HEK293 (cell line): ENCODE measurements around the gene MUC5B.

Experiments
- FEZF1 ChIP-seq: fragments of 450-650 bp; formaldehyde crosslinking; IDR thresholded peaks from 2 replicates; pipeline ENCODE4 v1.5.1; 2016; ENCODE audit warnings: missing biosample characterization, missing genetic modification characterization
- GLI2 ChIP-seq: fragments of 450-650 bp; formaldehyde crosslinking; IDR thresholded peaks from 2 replicates; pipeline ENCODE4; 2017; ENCODE audit warnings: missing biosample characterization, missing genetic modification characterization, low read depth, borderline replicate concordance
- GLI4 ChIP-seq: fragments of 450-650 bp; formaldehyde crosslinking; IDR thresholded peaks from 2 replicates; pipeline ENCODE4 v1.5.1; 2016; ENCODE audit warnings: missing biosample characterization, missing genetic modification characterization
- HOXA7 ChIP-seq: sonication (generic); formaldehyde crosslinking; IDR thresholded peaks from 2 replicates; pipeline ENCODE4 v1.8.1; 2022; ENCODE audit warnings: missing genetic modification reagents, borderline replicate concordance
- OSR2 ChIP-seq: fragments of 450-650 bp; formaldehyde crosslinking; IDR thresholded peaks from 2 replicates; pipeline ENCODE4 v1.5.1; 2016; ENCODE audit warnings: missing biosample characterization, missing genetic modification characterization
- SCRT1 ChIP-seq: fragments of 450-650 bp; formaldehyde crosslinking; IDR thresholded peaks from 2 replicates; pipeline ENCODE4 v1.5.1; 2016; ENCODE audit warnings: missing biosample characterization, missing genetic modification characterization, borderline replicate concordance
- SP2 ChIP-seq: fragments of 450-650 bp; formaldehyde crosslinking; IDR thresholded peaks from 2 replicates; pipeline ENCODE4 v1.5.1; 2016; ENCODE audit warnings: missing biosample characterization, missing genetic modification characterization
- SP7 ChIP-seq: fragments of 450-650 bp; formaldehyde crosslinking; IDR thresholded peaks from 2 replicates; pipeline ENCODE4 v1.5.1; 2016; ENCODE audit warnings: missing biosample characterization, missing genetic modification characterization
- TRIM28 ChIP-seq: IDR thresholded peaks from 2 replicates; pipeline ENCODE4 v1.6.1; 2011; ENCODE audit warnings: low read length, control low read depth, borderline replicate concordance
- WT1 ChIP-seq: fragments of 450-650 bp; formaldehyde crosslinking; IDR thresholded peaks from 2 replicates; pipeline ENCODE4 v1.5.1; 2016; ENCODE audit warnings: missing biosample characterization, missing genetic modification characterization
- ZBTB20 ChIP-seq: fragments of 450-650 bp; formaldehyde crosslinking; IDR thresholded peaks from 2 replicates; pipeline ENCODE4 v1.5.1; 2016; ENCODE audit warnings: missing biosample characterization, missing genetic modification characterization
- ZBTB7A ChIP-seq: fragments of 450-650 bp; formaldehyde crosslinking; IDR thresholded peaks from 2 replicates; pipeline ENCODE4 v1.5.1; 2016; ENCODE audit warnings: low read depth, missing biosample characterization, missing genetic modification characterization
- ZFP69B ChIP-seq: fragments of 450-650 bp; formaldehyde crosslinking; IDR thresholded peaks from 2 replicates; pipeline ENCODE4 v1.5.1; 2016; ENCODE audit warnings: missing biosample characterization, missing genetic modification characterization
- ZNF10 ChIP-seq: fragments of 450-650 bp; formaldehyde crosslinking; IDR thresholded peaks from 2 replicates; pipeline ENCODE4 v1.5.1; 2017; ENCODE audit warnings: missing biosample characterization, missing genetic modification characterization
- ZNF175 ChIP-seq: fragments of 450-650 bp; formaldehyde crosslinking; IDR thresholded peaks from 2 replicates; pipeline ENCODE4 v1.5.1; 2016; ENCODE audit warnings: missing biosample characterization, missing genetic modification characterization
- ZNF24 ChIP-seq: fragments of 450-650 bp; formaldehyde crosslinking; IDR thresholded peaks from 2 replicates; pipeline ENCODE4 v1.5.1; 2016; ENCODE audit warnings: missing biosample characterization, missing genetic modification characterization
- ZNF248 ChIP-seq: fragments of 450-650 bp; formaldehyde crosslinking; IDR thresholded peaks from 2 replicates; pipeline ENCODE4 v1.5.1; 2017; ENCODE audit warnings: missing biosample characterization, missing genetic modification characterization
- ZNF292 ChIP-seq: fragments of 450-650 bp; formaldehyde crosslinking; IDR thresholded peaks from 2 replicates; pipeline ENCODE4 v1.5.1; 2016; ENCODE audit warnings: low read depth, missing biosample characterization, missing genetic modification characterization, borderline replicate concordance
- ZNF37A ChIP-seq: fragments of 450-650 bp; IDR thresholded peaks from 2 replicates; pipeline ENCODE4 v1.5.1; 2018; ENCODE audit warnings: missing biosample characterization, missing genetic modification characterization
- ZNF423 ChIP-seq: fragments of 450-650 bp; formaldehyde crosslinking; IDR thresholded peaks from 2 replicates; pipeline ENCODE4 v1.5.1; 2016; ENCODE audit warnings: missing biosample characterization, missing genetic modification characterization
- ZNF501 ChIP-seq: fragments of 450-650 bp; formaldehyde crosslinking; IDR thresholded peaks from 2 replicates; pipeline ENCODE4 v1.5.1; 2016; ENCODE audit warnings: missing biosample characterization, missing genetic modification characterization
- ZNF514 ChIP-seq: fragments of 450-650 bp; formaldehyde crosslinking; IDR thresholded peaks from 2 replicates; pipeline ENCODE4 v1.5.1; 2016; ENCODE audit warnings: missing biosample characterization, missing genetic modification characterization
- ZNF530 ChIP-seq: fragments of 450-650 bp; formaldehyde crosslinking; IDR thresholded peaks from 2 replicates; pipeline ENCODE4 v1.5.1; 2016; ENCODE audit warnings: low read depth, missing biosample characterization, missing genetic modification characterization
- ZNF544 ChIP-seq: fragments of 450-650 bp; formaldehyde crosslinking; IDR thresholded peaks from 2 replicates; pipeline ENCODE4 v1.5.0; 2017; ENCODE audit warnings: missing biosample characterization, missing genetic modification characterization
- ZNF555 ChIP-seq: fragments of 450-650 bp; formaldehyde crosslinking; conservative IDR thresholded peaks from 2 replicates; pipeline ENCODE4 v1.5.1; 2017; ENCODE audit warnings: missing biosample characterization, mild to moderate bottlenecking, missing genetic modification characterization, inconsistent platforms
- ZNF670 ChIP-seq: fragments of 450-650 bp; formaldehyde crosslinking; IDR thresholded peaks from 2 replicates; pipeline ENCODE4 v1.5.1; 2016; ENCODE audit warnings: missing biosample characterization, missing genetic modification characterization, low read depth
- ZNF843 ChIP-seq: fragments of 450-650 bp; formaldehyde crosslinking; IDR thresholded peaks from 2 replicates; pipeline ENCODE4 v1.5.1; 2016; ENCODE audit warnings: missing biosample characterization, missing genetic modification characterization
- TF ChIP-seq, protein P1 (sequence below): fragments of 450-650 bp; formaldehyde crosslinking; IDR thresholded peaks from 2 replicates; pipeline ENCODE4 v1.5.1; 2017; ENCODE audit warnings: missing biosample characterization, missing genetic modification characterization
- TF ChIP-seq, protein P2 (sequence below): fragments of 450-650 bp; formaldehyde crosslinking; IDR thresholded peaks from 2 replicates; pipeline ENCODE4 v1.5.1; 2016; ENCODE audit warnings: missing biosample characterization, missing genetic modification characterization
- TF ChIP-seq, protein P3 (sequence below): fragments of 450-650 bp; formaldehyde crosslinking; IDR thresholded peaks from 2 replicates; pipeline ENCODE4 v1.5.1; 2016; ENCODE audit warnings: missing biosample characterization, missing genetic modification characterization
- TF ChIP-seq, protein P4 (sequence below): fragments of 450-650 bp; formaldehyde crosslinking; IDR thresholded peaks from 2 replicates; pipeline ENCODE4 v1.5.1; 2017; ENCODE audit warnings: missing biosample characterization, missing genetic modification characterization
- TF ChIP-seq, protein P5 (sequence below): fragments of 450-650 bp; formaldehyde crosslinking; IDR thresholded peaks from 2 replicates; pipeline ENCODE4 v1.5.1; 2016; ENCODE audit warnings: missing biosample characterization, missing genetic modification characterization

The MUC5B gene

DNA sequence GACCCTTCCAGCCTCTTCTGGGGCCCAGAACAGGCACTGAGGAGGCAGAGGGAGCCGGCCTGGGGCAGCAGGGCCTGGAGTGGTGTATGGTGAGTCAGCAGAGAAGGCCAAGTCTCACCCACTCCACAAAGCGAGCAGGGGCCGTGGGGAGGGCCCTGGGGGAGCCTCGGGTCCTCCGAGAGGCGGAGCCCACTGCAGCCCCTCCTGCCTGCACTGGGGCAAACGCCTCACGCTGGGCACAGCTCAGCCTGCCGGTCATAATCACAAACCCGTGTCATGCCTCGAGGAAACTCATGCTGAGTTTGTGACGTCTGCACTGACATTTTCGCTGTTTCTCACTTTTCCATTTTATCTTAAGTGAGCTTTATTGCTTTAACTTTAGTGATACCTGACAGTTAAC, 48.1 kb downstream of the MUC5B start (continued):
- TF ChIP-seq, protein P1, sequence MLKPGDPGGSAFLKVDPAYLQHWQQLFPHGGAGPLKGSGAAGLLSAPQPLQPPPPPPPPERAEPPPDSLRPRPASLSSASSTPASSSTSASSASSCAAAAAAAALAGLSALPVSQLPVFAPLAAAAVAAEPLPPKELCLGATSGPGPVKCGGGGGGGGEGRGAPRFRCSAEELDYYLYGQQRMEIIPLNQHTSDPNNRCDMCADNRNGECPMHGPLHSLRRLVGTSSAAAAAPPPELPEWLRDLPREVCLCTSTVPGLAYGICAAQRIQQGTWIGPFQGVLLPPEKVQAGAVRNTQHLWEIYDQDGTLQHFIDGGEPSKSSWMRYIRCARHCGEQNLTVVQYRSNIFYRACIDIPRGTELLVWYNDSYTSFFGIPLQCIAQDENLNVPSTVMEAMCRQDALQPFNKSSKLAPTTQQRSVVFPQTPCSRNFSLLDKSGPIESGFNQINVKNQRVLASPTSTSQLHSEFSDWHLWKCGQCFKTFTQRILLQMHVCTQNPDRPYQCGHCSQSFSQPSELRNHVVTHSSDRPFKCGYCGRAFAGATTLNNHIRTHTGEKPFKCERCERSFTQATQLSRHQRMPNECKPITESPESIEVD (tag by site-specific recombination) = peak; percentile 86
- TF ChIP-seq ZNF670 (tag by site-specific recombination) (no peak), SCRT1 (tag by site-specific recombination) (no peak), TRIM28 (no peak), ZNF423 (tag by site-specific recombination) (no peak), HOXA7 (CRISPR knock-in tag) (no peak), ZNF514 (tag by site-specific recombination) (no peak), ZNF501 (no peak), SP7 (tag by site-specific recombination) (peak; percentile 34; the same call in 1 of the 2 replicates), ZNF175 (no peak), GLI4 (tag by site-specific recombination) (no peak), ZBTB20 (tag by site-specific recombination) (no peak), ZNF10 (no peak), WT1 (no peak), ZBTB7A (no peak), ZNF843 (tag by site-specific recombination) (no peak), ZNF248 (no peak), ZNF555 (tag by site-specific recombination) (no peak), ZNF37A (tag by site-specific recombination) (no peak), ZNF544 (tag by site-specific recombination) (no peak), OSR2 (tag by site-specific recombination) (no peak), ZNF292 (tag by site-specific recombination) (no peak), ZNF24 (tag by site-specific recombination) (no peak), FEZF1 (tag by site-specific recombination) (0 out of 2 replicates have a peak, but pooled peaks have one; percentile 21), SP2 (tag by site-specific recombination) (peak; percentile 47), ZFP69B (no peak), GLI2 (tag by site-specific recombination) (no peak), ZNF530 (tag by site-specific recombination) (no peak)
- TF ChIP-seq, protein P2, sequence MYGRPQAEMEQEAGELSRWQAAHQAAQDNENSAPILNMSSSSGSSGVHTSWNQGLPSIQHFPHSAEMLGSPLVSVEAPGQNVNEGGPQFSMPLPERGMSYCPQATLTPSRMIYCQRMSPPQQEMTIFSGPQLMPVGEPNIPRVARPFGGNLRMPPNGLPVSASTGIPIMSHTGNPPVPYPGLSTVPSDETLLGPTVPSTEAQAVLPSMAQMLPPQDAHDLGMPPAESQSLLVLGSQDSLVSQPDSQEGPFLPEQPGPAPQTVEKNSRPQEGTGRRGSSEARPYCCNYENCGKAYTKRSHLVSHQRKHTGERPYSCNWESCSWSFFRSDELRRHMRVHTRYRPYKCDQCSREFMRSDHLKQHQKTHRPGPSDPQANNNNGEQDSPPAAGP (tag by site-specific recombination) = no peak; the same call in 1 of the 2 replicates
- TF ChIP-seq, protein P3, sequence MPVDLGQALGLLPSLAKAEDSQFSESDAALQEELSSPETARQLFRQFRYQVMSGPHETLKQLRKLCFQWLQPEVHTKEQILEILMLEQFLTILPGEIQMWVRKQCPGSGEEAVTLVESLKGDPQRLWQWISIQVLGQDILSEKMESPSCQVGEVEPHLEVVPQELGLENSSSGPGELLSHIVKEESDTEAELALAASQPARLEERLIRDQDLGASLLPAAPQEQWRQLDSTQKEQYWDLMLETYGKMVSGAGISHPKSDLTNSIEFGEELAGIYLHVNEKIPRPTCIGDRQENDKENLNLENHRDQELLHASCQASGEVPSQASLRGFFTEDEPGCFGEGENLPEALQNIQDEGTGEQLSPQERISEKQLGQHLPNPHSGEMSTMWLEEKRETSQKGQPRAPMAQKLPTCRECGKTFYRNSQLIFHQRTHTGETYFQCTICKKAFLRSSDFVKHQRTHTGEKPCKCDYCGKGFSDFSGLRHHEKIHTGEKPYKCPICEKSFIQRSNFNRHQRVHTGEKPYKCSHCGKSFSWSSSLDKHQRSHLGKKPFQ (tag by site-specific recombination) = no peak
- TF ChIP-seq, protein P4, sequence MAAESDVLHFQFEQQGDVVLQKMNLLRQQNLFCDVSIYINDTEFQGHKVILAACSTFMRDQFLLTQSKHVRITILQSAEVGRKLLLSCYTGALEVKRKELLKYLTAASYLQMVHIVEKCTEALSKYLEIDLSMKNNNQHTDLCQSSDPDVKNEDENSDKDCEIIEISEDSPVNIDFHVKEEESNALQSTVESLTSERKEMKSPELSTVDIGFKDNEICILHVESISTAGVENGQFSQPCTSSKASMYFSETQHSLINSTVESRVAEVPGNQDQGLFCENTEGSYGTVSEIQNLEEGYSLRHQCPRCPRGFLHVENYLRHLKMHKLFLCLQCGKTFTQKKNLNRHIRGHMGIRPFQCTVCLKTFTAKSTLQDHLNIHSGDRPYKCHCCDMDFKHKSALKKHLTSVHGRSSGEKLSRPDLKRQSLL (tag by site-specific recombination) = no peak
- TF ChIP-seq, protein P5, sequence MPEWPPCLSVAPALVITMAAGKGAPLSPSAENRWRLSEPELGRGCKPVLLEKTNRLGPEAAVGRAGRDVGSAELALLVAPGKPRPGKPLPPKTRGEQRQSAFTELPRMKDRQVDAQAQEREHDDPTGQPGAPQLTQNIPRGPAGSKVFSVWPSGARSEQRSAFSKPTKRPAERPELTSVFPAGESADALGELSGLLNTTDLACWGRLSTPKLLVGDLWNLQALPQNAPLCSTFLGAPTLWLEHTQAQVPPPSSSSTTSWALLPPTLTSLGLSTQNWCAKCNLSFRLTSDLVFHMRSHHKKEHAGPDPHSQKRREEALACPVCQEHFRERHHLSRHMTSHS = no peak
